Fibroblast of mammary gland (primary cell): Measurements from ENCODE around the gene NEUROD1.
"Not testable (repeated sequence)": the region's sequence is repeated elsewhere in the genome, so short reads cannot be mapped to it uniquely, and the experiment has no call there.

Source experiments
- DNase-seq: peaks from one replicate; pipeline ENCODE4 v3.0.0-alpha.2; 2010; ENCODE audit warnings: low read depth
- H3K4me3 ChIP-seq: 2 replicates; pipeline ENCODE4 v1.5.1; 2011; ENCODE audit warnings: low read depth, mild to moderate bottlenecking, low read length, moderate library complexity; ENCODE audit not compliant: control insufficient read depth
- TF ChIP-seq, protein P1 (sequence below): conservative IDR thresholded peaks from 2 replicates; pipeline ENCODE4 v1.5.1; 2011; ENCODE audit warnings: low read depth, low read length, inconsistent platforms; ENCODE audit not compliant: control insufficient read depth, insufficient read depth

The NEUROD1 gene

DNA sequence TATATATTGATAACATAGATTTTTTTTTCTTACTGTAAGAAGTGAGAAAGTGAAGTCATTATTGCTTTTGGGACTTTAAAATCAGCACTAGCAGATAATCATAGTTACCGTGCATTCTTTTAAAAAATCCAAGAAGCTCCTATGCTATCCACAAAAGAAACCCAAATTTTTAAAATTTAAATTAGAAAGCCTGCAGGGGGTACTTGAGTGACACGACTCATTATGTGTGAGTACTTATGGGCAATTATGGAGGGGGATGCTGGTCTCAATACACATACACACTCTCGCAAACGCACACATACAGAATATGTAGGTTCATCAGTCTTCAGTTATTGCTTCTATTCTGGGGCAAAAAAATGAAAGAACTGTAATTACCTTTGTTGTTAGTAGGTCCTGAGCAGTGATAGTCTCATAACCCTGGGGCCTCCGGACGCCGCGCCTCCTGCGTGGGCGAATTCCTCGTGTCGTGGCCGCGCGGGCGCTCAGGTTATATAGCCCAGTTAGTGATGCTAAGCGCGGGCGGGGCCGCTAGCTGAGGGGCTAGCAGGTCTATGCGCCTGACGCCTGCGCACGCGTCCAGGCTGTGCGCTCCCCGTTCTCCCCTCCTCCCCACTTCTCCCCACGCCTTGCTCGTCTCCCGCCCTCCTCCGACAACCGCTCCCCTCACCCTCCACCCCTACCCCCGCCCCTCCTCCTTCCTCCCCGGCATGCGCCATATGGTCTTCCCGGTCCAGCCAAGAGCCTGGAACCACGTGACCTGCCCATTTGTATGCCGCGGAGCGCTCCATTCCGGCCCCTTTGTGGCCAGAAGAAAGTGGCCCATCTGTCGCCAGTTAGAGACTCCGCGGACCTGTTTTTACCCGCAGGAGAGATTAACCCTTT is at the start of gene NEUROD1:
Gene NEUROD1 (minus strand): TSS at position 463 of the 882 bp plus-strand sequence. CDS start 1,657 bp downstream, outside the sequence.
- no peak for DNase-seq
- no peak within 1 kb of the TSS for H3K4me3 ChIP-seq
- TF ChIP-seq, protein P1, sequence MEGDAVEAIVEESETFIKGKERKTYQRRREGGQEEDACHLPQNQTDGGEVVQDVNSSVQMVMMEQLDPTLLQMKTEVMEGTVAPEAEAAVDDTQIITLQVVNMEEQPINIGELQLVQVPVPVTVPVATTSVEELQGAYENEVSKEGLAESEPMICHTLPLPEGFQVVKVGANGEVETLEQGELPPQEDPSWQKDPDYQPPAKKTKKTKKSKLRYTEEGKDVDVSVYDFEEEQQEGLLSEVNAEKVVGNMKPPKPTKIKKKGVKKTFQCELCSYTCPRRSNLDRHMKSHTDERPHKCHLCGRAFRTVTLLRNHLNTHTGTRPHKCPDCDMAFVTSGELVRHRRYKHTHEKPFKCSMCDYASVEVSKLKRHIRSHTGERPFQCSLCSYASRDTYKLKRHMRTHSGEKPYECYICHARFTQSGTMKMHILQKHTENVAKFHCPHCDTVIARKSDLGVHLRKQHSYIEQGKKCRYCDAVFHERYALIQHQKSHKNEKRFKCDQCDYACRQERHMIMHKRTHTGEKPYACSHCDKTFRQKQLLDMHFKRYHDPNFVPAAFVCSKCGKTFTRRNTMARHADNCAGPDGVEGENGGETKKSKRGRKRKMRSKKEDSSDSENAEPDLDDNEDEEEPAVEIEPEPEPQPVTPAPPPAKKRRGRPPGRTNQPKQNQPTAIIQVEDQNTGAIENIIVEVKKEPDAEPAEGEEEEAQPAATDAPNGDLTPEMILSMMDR = no peak

DNA sequence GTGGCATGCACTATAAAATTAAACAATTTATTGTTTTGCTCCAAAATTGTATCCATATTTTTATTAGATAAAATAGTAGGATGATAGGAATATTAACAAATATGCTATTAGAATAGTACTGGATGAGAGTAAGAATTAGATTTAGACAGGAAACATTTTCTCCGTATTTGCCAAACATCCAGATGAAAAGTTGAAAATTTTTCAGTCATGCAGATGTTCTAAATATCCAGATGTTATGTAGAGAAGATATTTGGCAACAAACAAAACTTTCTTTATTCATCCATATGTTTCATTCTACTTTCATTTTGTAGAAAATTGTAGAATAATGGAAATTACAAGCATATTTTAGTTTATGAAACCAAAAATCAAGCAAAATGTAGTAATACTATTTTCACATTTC is 45.2 kb upstream of the NEUROD1 start:
- no peak for DNase-seq
- TF ChIP-seq, protein P1 = no peak
- no peak overlapping the region for H3K4me3 ChIP-seq

DNA sequence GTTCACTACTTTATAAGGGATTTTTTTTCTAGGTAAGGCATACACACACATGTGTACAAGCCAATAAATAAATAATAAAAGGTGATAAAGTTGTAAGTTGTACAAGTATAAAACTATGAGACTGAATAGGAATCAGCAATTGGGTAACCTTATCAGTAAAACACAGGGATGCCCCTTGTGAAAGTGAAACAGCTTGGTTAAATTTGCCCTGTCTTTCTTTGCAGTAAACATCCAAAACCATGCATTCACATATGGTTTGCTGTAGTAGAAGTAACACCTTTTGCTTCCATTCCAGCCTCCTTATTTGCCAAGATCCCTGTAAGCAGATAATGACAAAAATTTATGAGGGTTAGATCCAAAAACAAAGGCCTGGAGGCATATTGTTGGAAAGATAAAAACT is 44.3 kb upstream of the NEUROD1 start:
- H3K4me3 ChIP-seq = no peak overlapping the region
- TF ChIP-seq, protein P1 = no peak
- no peak for DNase-seq

DNA sequence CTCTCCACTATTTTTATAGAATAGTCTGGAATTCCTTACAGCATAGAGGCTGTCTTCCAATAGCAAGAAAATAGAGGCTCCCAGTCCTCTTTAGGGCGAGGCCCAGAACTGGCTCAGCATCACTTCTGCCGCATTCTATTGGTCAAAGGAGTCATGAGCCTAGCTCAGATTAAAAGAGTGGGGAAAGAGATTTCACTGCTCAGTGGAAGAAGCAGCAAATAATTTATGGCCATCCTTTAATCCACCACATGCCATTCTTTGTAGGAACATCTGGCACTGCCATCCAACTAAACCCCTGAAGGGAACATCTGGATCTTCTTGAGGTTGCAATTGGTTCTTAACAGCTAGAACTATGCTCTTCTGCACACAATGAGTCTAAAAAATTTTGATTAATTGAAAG is 43.4 kb upstream of the NEUROD1 start:
- no peak for DNase-seq
- TF ChIP-seq, protein P1 = no peak
- no peak overlapping the region for H3K4me3 ChIP-seq

DNA sequence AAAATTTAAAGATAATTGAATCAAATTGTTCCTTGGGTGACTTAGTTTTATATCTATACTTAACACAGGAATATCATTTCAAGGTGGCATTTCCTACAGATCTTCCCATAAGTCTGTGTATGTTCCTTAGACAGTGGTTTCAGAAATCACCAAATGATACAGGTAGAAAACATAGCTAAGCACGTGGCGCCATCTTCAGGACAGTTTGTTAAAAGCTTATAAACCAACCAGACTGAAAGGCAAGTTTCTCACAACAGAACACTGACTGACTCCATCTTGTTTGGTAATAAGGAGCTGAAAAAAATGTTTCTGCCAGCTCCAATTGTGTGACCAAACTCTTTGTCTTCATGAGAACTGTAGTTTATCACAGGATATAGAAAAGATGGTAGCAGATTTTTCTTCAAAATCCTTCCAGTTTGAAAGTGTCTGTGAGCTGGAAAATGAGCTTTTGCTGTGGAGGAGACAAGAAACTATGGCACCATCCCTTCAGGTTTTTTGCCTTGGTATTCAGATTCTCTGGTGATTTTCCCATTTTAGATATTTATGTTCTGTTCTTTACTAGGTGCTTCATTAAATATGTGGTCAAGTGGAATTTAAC is 34.8 kb upstream of the NEUROD1 start:
- peak; percentile 83 for DNase-seq
- TF ChIP-seq, protein P1 = peak; percentile 68
- no peak overlapping the region for H3K4me3 ChIP-seq

DNA sequence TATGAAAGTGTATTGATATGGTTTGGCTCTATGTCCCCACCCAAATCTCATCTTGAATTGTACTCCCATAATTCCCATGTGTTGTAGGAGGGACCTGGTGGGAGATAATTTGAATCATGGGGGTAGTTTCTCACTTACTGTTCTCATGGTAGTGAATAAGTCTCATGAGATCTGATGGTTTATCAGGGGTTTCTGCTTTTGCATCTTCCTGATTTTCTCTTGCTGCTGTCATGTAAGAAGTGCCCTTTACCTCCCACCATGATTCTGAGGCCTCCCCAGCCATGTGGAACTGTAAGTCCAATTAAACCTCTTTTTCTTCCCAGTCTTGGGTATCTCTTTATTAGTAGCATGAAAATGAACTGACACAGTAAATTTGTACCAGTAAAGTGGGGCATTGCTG is 30.7 kb upstream of the NEUROD1 start:
- DNase-seq, H3K4me3 ChIP-seq: not testable (repeated sequence)

DNA sequence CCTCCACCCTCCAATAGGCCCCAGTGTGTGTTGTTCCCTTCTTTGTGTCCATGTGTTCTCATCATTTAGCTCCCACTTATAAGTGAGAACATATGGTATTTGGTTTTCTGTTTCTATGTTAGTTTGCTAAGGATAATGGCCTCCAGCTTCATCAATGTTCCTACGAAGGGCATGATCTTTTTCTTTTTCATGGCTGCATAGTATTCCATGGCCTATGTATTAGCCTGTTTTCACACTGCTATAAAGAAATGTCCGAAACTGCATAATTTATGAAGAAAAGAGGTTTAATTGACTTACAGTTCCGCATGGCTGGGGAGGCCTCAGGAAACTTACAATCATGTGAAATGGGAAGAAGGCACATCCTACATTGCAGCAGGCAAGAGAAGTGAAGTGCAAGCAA is 22.2 kb upstream of the NEUROD1 start:
- DNase-seq = not testable (repeated sequence)

DNA sequence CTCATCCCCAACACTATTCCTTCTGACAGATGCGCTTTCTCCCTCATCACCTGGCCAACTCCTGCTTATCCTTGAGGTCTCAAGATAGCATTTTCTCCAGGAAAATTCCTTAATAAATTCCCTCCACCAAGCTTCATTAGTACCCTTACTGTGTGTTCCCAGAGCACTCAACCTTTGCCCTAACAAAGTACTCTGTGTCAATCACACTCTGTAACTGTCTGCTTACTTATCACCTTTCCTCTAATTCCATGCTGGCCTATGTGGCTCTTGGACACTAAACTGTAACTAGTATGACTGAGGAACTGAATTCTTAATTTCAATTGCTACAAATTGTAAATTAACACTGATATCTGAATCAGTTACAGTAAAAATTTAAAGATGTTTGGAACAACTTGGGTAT is 17.9 kb upstream of the NEUROD1 start:
- DNase-seq = no peak
- no peak overlapping the region for H3K4me3 ChIP-seq
- TF ChIP-seq, protein P1 = no peak

More for the DNA sequence above, 22.2 kb upstream of the NEUROD1 start:
- not testable (repeated sequence) for H3K4me3 ChIP-seq
